ENCODE results near the gene PTGDR2.

PTGDR2 gene

GRCh38 chr11:60863550-60864521, 8.1 kb upstream of the PTGDR2 start:
- no peak overlapping the region for H3K4me3 ChIP-seq (ENCODE audit: low read length)
- H3K36me3 ChIP-seq (ENCODE audit: insufficient read depth, low read depth, low read length) = no peaks in the 10 kb centered on the region
- no peak overlapping the region for H3K9ac ChIP-seq (ENCODE audit: low read depth, low read length)
- no peaks in the 10 kb centered on the region for H3K4me1 ChIP-seq (ENCODE audit: insufficient read depth, low read length)
- no peak overlapping the region for H3K27ac ChIP-seq (ENCODE audit: low read length)
- no peaks in the 10 kb centered on the region for H3K27me3 ChIP-seq (ENCODE audit: insufficient read depth, low read length)
- H3K9me3 ChIP-seq (ENCODE audit: insufficient read depth, low read depth, low read length) = no peaks in the 10 kb centered on the region

- Histone ChIP-seq H3K27ac (ENCODE audit: low read length) (no peak overlapping the region), H3K9ac (ENCODE audit: low read depth, low read length) (no peak overlapping the region), H3K27me3 (ENCODE audit: insufficient read depth, low read length) (no peaks in the 10 kb centered on the region), H3K4me1 (ENCODE audit: insufficient read depth, low read length) (no peaks in the 10 kb centered on the region), H3K4me3 (ENCODE audit: low read length) (no peak overlapping the region), H3K36me3 (ENCODE audit: insufficient read depth, low read depth, low read length) (no peaks in the 10 kb centered on the region), H3K9me3 (ENCODE audit: insufficient read depth, low read depth, low read length) (no peaks in the 10 kb centered on the region)
Observed at GRCh38 chr11:60862171-60862570, 6.4 kb upstream of the PTGDR2 start.

- Histone ChIP-seq H3K9me3 (ENCODE audit: insufficient read depth, low read depth, low read length) (no peaks in the 10 kb centered on the region), H3K36me3 (ENCODE audit: insufficient read depth, low read depth, low read length) (no peaks in the 10 kb centered on the region), H3K4me3 (ENCODE audit: low read length) (no peak overlapping the region), H3K9ac (ENCODE audit: low read depth, low read length) (no peak overlapping the region), H3K27ac (ENCODE audit: low read length) (no peak overlapping the region), H3K4me1 (ENCODE audit: insufficient read depth, low read length) (no peaks in the 10 kb centered on the region), H3K27me3 (ENCODE audit: insufficient read depth, low read length) (no peaks in the 10 kb centered on the region)
Observed at GRCh38 chr11:60860943-60861342, 5.2 kb upstream of the PTGDR2 start.

GRCh38 chr11:60859616-60860250, 4.0 kb upstream of the PTGDR2 start:
- H3K9ac ChIP-seq (ENCODE audit: low read depth, low read length) = no peak overlapping the region

GRCh38 chr11:60858731-60859464, 3.1 kb upstream of the PTGDR2 start:
- no peak overlapping the region for H3K27ac ChIP-seq (ENCODE audit: low read length)
- H3K9me3 ChIP-seq (ENCODE audit: insufficient read depth, low read depth, low read length) = no peaks in the 10 kb centered on the region
- H3K9ac ChIP-seq (ENCODE audit: low read depth, low read length) = no peak overlapping the region
- no peaks in the 10 kb centered on the region for H3K36me3 ChIP-seq (ENCODE audit: insufficient read depth, low read depth, low read length)
- H3K4me1 ChIP-seq (ENCODE audit: insufficient read depth, low read length) = no peaks in the 10 kb centered on the region
- peaks cover 18% of the 10 kb centered on the region for H3K27me3 ChIP-seq (ENCODE audit: insufficient read depth, low read length)
- no peak overlapping the region for H3K4me3 ChIP-seq (ENCODE audit: low read length)

More at GRCh38 chr11:60859616-60860250, 4.0 kb upstream of the PTGDR2 start:
- Histone ChIP-seq H3K9me3 (ENCODE audit: insufficient read depth, low read depth, low read length) (no peaks in the 10 kb centered on the region), H3K4me1 (ENCODE audit: insufficient read depth, low read length) (no peaks in the 10 kb centered on the region), H3K27ac (ENCODE audit: low read length) (no peak overlapping the region), H3K27me3 (ENCODE audit: insufficient read depth, low read length) (peaks cover 10% of the 10 kb centered on the region; the same call in 1 of the 2 replicates), H3K4me3 (ENCODE audit: low read length) (no peak overlapping the region), H3K36me3 (ENCODE audit: insufficient read depth, low read depth, low read length) (no peaks in the 10 kb centered on the region)

- no peaks in the 10 kb centered on the region for H3K4me1 ChIP-seq (ENCODE audit: insufficient read depth, low read length)
- no peaks in the 10 kb centered on the region for H3K9me3 ChIP-seq (ENCODE audit: insufficient read depth, low read depth, low read length)
- H3K4me3 ChIP-seq (ENCODE audit: low read length) = no peak overlapping the region
- no peaks in the 10 kb centered on the region for H3K36me3 ChIP-seq (ENCODE audit: insufficient read depth, low read depth, low read length)
- H3K27ac ChIP-seq (ENCODE audit: low read length) = no peak overlapping the region
- peaks cover 25% of the 10 kb centered on the region for H3K27me3 ChIP-seq (ENCODE audit: insufficient read depth, low read length)
- H3K9ac ChIP-seq (ENCODE audit: low read depth, low read length) = no peak overlapping the region
Observed at GRCh38 chr11:60858236-60858635, 2.5 kb upstream of the PTGDR2 start.

GRCh38 chr11:60857378-60858232, 1.9 kb upstream of the PTGDR2 start:
- Histone ChIP-seq H3K4me3 (ENCODE audit: low read length) (no peak overlapping the region), H3K4me1 (ENCODE audit: insufficient read depth, low read length) (no peaks in the 10 kb centered on the region), H3K9me3 (ENCODE audit: insufficient read depth, low read depth, low read length) (no peaks in the 10 kb centered on the region), H3K27ac (ENCODE audit: low read length) (no peak overlapping the region), H3K27me3 (ENCODE audit: insufficient read depth, low read length) (peaks cover 31% of the 10 kb centered on the region), H3K36me3 (ENCODE audit: insufficient read depth, low read depth, low read length) (no peaks in the 10 kb centered on the region), H3K9ac (ENCODE audit: low read depth, low read length) (no peak overlapping the region)

GRCh38 chr11:60854847-60855725, 664 bp downstream of the PTGDR2 start:
- H3K9me3 ChIP-seq (ENCODE audit: insufficient read depth, low read depth, low read length) = no peaks in the 10 kb centered on the region
- H3K27me3 ChIP-seq (ENCODE audit: insufficient read depth, low read length) = peaks cover 43% of the 10 kb centered on the region
- H3K36me3 ChIP-seq (ENCODE audit: insufficient read depth, low read depth, low read length) = peaks cover 18% of the 10 kb centered on the region
- H3K4me1 ChIP-seq (ENCODE audit: insufficient read depth, low read length) = peaks cover 6% of the 10 kb centered on the region
- no peak overlapping the region for H3K4me3 ChIP-seq (ENCODE audit: low read length)
- H3K9ac ChIP-seq (ENCODE audit: low read depth, low read length) = no peak overlapping the region
- H3K27ac ChIP-seq (ENCODE audit: low read length) = no peak overlapping the region

- Histone ChIP-seq H3K36me3 (ENCODE audit: insufficient read depth, low read depth, low read length) (peaks cover 26% of the 10 kb centered on the region), H3K4me1 (ENCODE audit: insufficient read depth, low read length) (peaks cover 6% of the 10 kb centered on the region), H3K27ac (ENCODE audit: low read length) (no peak overlapping the region), H3K27me3 (ENCODE audit: insufficient read depth, low read length) (peaks cover 43% of the 10 kb centered on the region), H3K9ac (ENCODE audit: low read depth, low read length) (no peak overlapping the region), H3K9me3 (ENCODE audit: insufficient read depth, low read depth, low read length) (no peaks in the 10 kb centered on the region), H3K4me3 (ENCODE audit: low read length) (no peak overlapping the region)
Observed at GRCh38 chr11:60854140-60854846, 1.5 kb downstream of the PTGDR2 start.

Measured in iPS-20b (cell line).